ENCODE data around the gene FAM9B. TPM values are rescaled to one million over a fixed set of nuclear protein-coding genes. Genes with fewer than 3 reads are reported as not detected.
"Not testable (repeated sequence)": the region's sequence is repeated elsewhere in the genome, so short reads cannot be mapped to it uniquely, and the experiment has no call there.

FAM9B gene
- not detected in 2 replicates for total RNA-seq

DNA sequence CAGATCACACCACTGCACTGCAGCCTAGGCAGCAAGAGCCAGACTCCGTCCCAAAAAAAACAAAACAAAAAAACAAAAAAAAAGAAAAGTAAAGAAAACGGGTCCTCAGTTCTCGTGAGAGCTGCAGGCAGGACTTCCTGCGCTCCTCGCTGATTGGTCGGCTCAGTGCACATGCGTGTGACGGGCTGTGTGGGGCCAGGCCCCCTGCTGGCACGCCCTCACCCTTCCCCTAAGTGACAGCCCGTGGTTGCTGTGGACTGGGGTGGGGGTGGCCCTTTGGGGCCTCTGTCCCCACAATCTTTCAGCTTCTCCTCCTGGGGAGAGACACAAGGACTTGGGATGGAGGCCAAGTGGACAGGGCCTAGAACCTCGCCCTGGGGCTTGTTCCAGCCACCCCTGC is at the start of gene FAM9B:
TSS of gene FAM9B (minus strand) at position 139 of the 400 bp plus-strand sequence. CDS start 1,141 bp downstream, outside the sequence.
- DNase-seq (ENCODE audit: low read depth in 2 of 2) = no peak

DNA sequence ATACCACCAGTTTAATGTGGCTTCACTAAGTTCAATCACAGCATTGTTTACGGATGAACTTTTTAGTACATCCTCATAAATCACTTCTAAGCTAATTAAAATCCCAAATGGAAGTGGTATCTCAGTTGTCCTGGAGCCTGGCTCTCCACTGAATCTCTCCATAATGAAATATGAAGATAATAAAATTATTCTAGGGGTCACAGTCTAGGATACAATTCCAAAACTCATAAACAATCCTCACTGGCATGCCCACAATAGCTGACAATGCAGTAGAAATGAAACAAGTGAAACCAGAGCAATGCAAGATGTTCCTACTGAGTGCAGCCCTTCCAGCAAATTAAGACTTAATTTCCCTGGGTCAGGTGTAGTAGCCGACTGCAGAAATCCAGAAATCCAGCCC is 47.3 kb upstream of the FAM9B start:
- no peak for DNase-seq (ENCODE audit: low read depth in 2 of 2)

DNA sequence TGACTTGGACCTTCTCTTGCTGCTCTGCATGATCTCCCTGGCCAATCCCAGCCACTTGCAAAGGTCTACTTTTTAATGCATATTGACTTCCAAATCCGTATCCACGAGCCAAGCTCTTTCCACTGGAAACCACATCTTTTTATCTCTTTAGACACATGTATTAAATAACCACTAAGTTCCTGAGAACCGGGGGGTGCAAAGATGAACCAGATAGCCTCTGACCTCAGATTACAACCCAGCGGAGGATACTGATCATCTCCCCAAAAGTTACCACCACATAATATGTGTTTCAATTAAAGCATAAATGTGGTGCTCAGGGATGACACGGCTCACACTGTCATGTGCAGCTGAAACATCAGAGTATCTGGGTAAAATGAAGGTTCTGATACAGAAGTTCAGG is 40.4 kb upstream of the FAM9B start:
- no peak for DNase-seq (ENCODE audit: low read depth in 2 of 2)

GRCh38 chrX:9072281-9072680 is 38.4 kb upstream of the FAM9B start:
- no peak for DNase-seq (ENCODE audit: low read depth in 2 of 2)

GRCh38 chrX:9071031-9071650 is 37.2 kb upstream of the FAM9B start:
- DNase-seq (ENCODE audit: low read depth in 2 of 2) = peak in 1 of 2 donors; percentile 0

DNA sequence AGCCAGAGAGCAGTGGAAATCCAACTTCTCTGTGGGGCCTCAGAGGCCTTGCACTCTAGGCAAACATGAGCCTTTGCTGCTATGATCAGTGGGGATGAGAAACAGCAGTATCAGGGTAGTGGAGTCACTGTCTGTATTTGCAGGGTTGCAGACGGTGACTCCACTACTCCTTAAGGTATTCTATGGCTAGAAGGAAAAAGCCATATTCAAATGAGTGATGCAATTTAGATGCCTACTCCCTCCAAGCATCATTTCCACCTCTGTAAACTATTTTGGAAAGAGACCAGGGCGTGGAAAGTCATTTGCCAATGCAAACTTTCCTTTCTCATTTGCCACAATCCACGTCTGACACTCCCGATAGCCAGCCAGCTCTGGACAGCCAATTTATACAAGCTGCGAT is 35.6 kb upstream of the FAM9B start:
- DNase-seq (ENCODE audit: low read depth in 2 of 2) = no peak

DNA sequence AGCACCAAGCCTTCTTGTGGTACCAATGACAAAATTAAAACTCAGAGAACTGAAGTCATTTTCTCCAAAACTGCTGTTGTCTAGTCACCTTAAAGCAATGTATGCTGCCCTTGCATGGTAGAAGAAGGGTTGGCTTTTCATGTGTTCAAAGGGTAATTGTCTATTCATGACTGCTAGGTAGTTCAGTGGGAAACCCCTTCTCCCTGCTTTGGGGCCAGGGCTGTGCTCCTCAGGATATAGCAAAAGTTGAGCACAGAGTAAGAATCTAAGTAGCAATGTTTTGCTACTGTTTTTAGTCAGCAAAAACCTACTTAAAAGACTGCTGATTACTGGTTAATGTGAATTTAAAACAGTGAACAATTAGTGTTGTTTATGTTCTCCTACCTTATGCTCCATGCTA is 30.8 kb upstream of the FAM9B start:
- DNase-seq (ENCODE audit: low read depth in 2 of 2) = no peak

DNA sequence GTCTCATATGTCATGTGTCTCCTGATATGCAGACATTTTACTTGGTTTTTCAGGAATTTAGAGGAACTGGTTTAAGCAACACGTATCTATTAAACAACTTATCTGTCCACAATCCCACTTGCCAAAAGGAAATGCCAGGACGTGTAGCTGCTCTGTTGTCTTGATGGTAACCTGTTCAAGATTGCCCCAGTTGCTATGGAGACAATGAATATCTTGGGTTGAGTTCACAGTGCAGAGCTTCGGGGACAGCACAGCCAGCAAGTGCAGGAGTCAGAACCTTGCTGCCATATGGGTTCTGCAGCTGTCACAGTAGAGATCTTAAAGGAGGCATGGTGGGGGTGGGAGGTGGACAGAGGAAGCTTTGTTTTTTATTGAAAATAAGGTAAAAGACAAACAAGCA is 28.7 kb upstream of the FAM9B start:
- DNase-seq (ENCODE audit: low read depth in 2 of 2) = no peak

GRCh38 chrX:9055354-9055753 is 21.4 kb upstream of the FAM9B start:
- DNase-seq (ENCODE audit: low read depth in 2 of 2) = no peak

GRCh38 chrX:9052081-9052480 is 18.2 kb upstream of the FAM9B start:
- DNase-seq (ENCODE audit: low read depth in 2 of 2) = no peak

- no peak for DNase-seq (ENCODE audit: low read depth in 2 of 2)
These were observed 16.4 kb upstream of the FAM9B start for GRCh38 chrX:9050331-9050730.

- DNase-seq (ENCODE audit: low read depth in 2 of 2) = no peak
These were observed 14.9 kb upstream of the FAM9B start for GRCh38 chrX:9048801-9049200.

- no peak for DNase-seq (ENCODE audit: low read depth in 2 of 2)
These were observed 4.3 kb upstream of the FAM9B start for GRCh38 chrX:9038244-9038643.

DNA sequence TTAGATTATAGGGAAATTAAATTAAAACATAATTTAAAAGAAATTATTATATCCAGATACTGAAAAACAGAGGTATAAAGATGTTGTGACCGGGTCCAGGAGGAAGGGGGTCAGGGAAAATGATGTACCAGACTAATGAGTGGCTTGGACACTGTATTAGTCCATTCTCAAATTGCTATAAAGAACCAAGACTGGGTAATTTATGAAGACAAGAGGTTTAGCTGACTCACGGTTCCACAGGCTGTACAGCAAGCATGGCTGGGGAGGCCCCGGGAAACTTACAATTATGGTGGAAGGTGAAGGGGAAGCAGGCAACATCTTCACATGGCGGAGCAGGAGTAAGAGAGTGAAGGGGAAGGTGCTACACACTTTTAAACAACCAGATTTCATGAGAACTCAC is 3.4 kb upstream of the FAM9B start:
- DNase-seq (ENCODE audit: low read depth in 2 of 2) = no peak

GRCh38 chrX:9033586-9033985 is 341 bp downstream of the FAM9B start:
- no peak for DNase-seq (ENCODE audit: low read depth in 2 of 2)

- DNase-seq (ENCODE audit: low read depth in 2 of 2) = no peak
These were observed 748 bp downstream of the FAM9B start for GRCh38 chrX:9033179-9033578.

GRCh38 chrX:9023293-9023692 is 10.6 kb downstream of the FAM9B start:
- no peak for DNase-seq (ENCODE audit: low read depth in 2 of 2)

DNA sequence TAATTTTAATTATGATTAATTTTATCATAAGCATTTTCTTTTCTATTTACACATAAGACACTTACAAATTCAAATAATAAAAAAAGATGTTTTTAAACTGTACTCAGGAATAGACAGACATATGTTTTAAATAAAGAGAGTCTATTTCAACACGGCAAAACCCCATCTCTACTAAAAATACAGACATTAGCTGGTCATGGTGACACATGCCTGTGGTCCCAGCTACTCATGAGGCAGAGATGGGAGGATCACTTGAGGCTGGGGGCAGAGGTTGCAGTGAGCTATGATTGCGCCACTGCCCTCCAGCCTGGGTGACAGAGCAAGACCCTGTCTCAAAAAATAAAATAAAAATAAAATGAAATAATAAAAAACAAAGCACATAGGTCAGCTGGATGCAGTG is 14.8 kb downstream of the FAM9B start:
- no peak for DNase-seq (ENCODE audit: low read depth in 2 of 2)

DNA sequence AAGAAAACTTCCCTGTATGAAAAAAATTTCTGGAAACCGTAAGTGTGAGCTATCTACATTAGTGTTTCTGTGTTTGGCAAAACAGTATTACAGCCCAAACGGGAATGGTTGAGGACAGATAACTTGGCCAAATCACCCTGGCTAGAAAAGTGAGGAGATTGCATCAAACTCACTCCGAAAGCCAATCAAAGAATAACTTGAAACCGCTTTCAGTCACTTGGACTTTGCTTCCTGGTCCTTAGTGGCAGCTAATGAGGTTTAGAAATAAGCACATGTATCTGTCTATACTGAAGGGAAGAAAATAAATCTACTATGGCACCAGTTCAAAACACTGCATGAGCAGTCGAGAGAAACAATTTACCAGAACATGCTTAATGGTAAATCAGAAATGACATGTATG is 15.6 kb downstream of the FAM9B start:
- DNase-seq (ENCODE audit: low read depth in 2 of 2) = not testable (repeated sequence)

GRCh38 chrX:9003041-9003440 is 30.9 kb downstream of the FAM9B start:
- DNase-seq (ENCODE audit: low read depth in 2 of 2) = no peak

DNA sequence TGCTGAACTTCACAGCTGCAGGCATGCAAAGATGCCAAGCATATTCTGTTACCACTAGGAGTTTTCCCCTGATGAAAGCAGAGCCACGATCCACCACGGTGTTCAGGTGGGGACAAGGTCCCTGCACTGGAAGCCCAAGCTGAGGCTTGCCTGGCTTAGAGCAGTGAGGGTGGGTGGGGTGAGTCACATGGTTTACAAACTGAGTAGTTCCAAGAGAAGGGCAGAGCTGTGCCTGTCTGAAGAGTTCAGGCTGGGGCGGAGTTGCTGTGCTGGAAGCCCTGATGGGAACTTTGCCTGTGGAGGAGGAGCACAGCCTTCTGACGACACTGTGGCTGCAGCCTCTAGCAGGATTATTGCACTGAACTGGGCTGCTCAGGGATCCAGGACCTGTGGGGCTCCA is 45.5 kb downstream of the FAM9B start:
- no peak for DNase-seq (ENCODE audit: low read depth in 2 of 2)

DNA sequence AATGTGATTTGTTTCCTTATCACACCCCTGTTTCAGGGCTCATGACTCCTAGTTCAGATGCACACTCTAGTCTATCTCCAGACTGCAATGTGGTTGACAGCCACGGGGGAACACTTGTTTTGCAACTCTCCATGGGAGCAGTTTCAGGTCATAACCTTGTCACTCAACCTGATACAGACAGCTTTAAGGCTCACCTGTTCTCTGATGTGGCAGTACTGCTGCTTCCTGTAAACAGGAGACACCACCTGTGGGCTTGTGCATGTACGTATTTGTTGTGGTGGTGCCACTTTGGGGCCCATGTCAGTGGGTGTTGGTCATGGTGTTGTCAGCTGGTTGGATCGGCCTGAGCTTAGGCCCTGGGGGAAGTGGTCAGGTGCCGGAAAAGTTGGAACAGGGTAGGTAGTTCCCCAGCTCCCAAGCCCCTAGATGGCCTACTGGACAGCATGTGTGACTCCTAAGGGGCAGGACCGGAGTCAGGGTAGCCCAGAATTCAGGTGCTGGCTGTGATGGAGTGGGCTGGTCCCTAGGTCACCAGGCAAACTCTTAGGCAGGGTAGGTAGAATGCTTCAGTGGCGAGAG is 46.2 kb downstream of the FAM9B start:
- DNase-seq (ENCODE audit: low read depth in 2 of 2) = no peak

- no peak for DNase-seq (ENCODE audit: low read depth in 2 of 2)
These were observed 49.7 kb downstream of the FAM9B start for GRCh38 chrX:8984231-8984630.

DNA sequence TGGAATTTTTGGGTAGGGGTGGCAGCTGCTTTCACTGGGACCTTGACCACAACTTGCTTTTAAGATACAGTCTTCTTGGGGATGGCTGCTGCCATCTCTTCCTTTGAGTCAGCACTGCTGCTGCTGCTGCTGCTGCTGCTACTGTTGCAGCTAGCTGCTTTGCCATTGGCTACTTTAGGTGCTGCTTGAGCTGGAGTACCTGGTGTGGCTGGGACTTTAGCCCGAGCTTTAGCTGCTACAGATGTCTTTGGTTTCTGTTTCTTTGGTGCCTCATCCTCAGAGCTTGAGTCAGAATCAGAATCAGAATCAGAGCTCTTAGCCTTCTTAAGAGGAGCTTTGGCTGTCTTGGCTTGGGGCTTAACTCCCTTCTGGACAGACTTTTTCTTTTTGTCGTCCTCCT is 52.2 kb downstream of the FAM9B start:
- DNase-seq (ENCODE audit: low read depth in 2 of 2) = no peak
